Ramos (cell line): ENCODE results near the gene PBRM1.
"Not testable (repeated sequence)": the region's sequence is repeated elsewhere in the genome, so short reads cannot be mapped to it uniquely, and the experiment has no call there.

ENCODE experiments used
- in situ Hi-C: fragments of 300-500 bp; cut with MboI; formaldehyde crosslinking; loops from one replicate; pipeline ENCODE4 v1.14.3; 2022; ENCODE audit warnings: low sequenced_read_pairs; ENCODE audit not compliant: unreplicated experiment

PBRM1 gene

GRCh38 chr3:52527732-52528585 lies 157.8 kb downstream of the PBRM1 start:
- in situ Hi-C loops: no loop called here

- in situ Hi-C loops: no loop called here
Observed at GRCh38 chr3:52527039-52527731, 158.5 kb downstream of the PBRM1 start.

- in situ Hi-C loops: not testable (repeated sequence)
Observed at GRCh38 chr3:52526671-52527038, 159.1 kb downstream of the PBRM1 start.

- in situ Hi-C loops: no loop called here
Observed at GRCh38 chr3:52525680-52526561, 159.8 kb downstream of the PBRM1 start.

- in situ Hi-C loops: no loop called here
Observed at GRCh38 chr3:52524752-52525679, 160.7 kb downstream of the PBRM1 start.

- in situ Hi-C loops: no loop called here
Observed at GRCh38 chr3:52524258-52524751, 161.4 kb downstream of the PBRM1 start.

- in situ Hi-C loops: no loop called here
Observed at GRCh38 chr3:52523386-52524257, 162.1 kb downstream of the PBRM1 start.

- in situ Hi-C loops: no loop called here
Observed at GRCh38 chr3:52522651-52523251, 163.0 kb downstream of the PBRM1 start.

GRCh38 chr3:52521881-52522650 lies 163.6 kb downstream of the PBRM1 start:
- in situ Hi-C loops: no loop called here

- in situ Hi-C loops: no loop called here
Observed at GRCh38 chr3:52521488-52521824, 164.3 kb downstream of the PBRM1 start.

- in situ Hi-C loops: no loop called here
Observed at GRCh38 chr3:52520716-52521487, 164.8 kb downstream of the PBRM1 start.

GRCh38 chr3:52520141-52520667 lies 165.5 kb downstream of the PBRM1 start:
- in situ Hi-C loops: no loop called here

GRCh38 chr3:52519445-52520140 lies 166.1 kb downstream of the PBRM1 start:
- in situ Hi-C loops: no loop called here

- in situ Hi-C loops: no loop called here
Observed at GRCh38 chr3:52518723-52519444, 166.8 kb downstream of the PBRM1 start.
